GM12878 (cell line): ENCODE measurements around the gene MAPK8IP3. TPM values are rescaled to one million over a fixed set of nuclear protein-coding genes. Genes with fewer than 3 reads are reported as not detected.

Experiments used
- CEBPB ChIP-seq, 2 experiments: fragments of 150-350 bp in 1 of 2; IDR thresholded peaks; 2 replicates each; pipeline ENCODE4 v1.6.1; 2012 to 2014; ENCODE audit warnings: low read depth in 2 of 2, low read length in 2 of 2, borderline replicate concordance in 1 of 2, inconsistent platforms in 1 of 2
- CREM ChIP-seq: IDR thresholded peaks from 2 replicates; pipeline ENCODE4 v1.6.1; 2014; ENCODE audit warnings: antibody characterized with exemption, low read depth
- LARP7 ChIP-seq: fragments of 450-650 bp; IDR thresholded peaks from 2 replicates; pipeline ENCODE4 v1.6.1; 2017; ENCODE audit warnings: mild to moderate bottlenecking
- NFYA ChIP-seq: IDR thresholded peaks from 2 replicates; pipeline ENCODE4 v1.6.1; 2011; ENCODE audit warnings: low read depth, mild to moderate bottlenecking, low read length, improper control_type of control experiment, borderline replicate concordance
- NR2C2 ChIP-seq: IDR thresholded peaks from 2 replicates; pipeline ENCODE4 v1.6.1; 2011; ENCODE audit warnings: borderline replicate concordance, low read depth; ENCODE audit not compliant: control insufficient read depth, insufficient read length
- PML ChIP-seq: IDR thresholded peaks from 2 replicates; pipeline ENCODE4 v1.6.1; 2012; ENCODE audit warnings: low read length, inconsistent platforms
- POLR2A ChIP-seq: IDR thresholded peaks from 2 replicates; pipeline ENCODE4 v1.6.1; 2011; ENCODE audit warnings: low read depth, mild to moderate bottlenecking, low read length
- RELA ChIP-seq: fragments of 450-650 bp; IDR thresholded peaks from 2 replicates; pipeline ENCODE4 v1.8.0; 2014; ENCODE audit warnings: borderline replicate concordance; ENCODE audit not compliant: partially characterized antibody
- SIN3A ChIP-seq: IDR thresholded peaks from 2 replicates; pipeline ENCODE4 v1.6.1; 2012; ENCODE audit warnings: low read depth, low read length, improper control_type of control experiment
- TARDBP ChIP-seq: IDR thresholded peaks from 2 replicates; pipeline ENCODE4 v1.6.1; 2016; ENCODE audit warnings: borderline replicate concordance
- WRNIP1 ChIP-seq: IDR thresholded peaks from 2 replicates; pipeline ENCODE4 v1.6.1; 2011; ENCODE audit warnings: low read depth, low read length, improper control_type of control experiment, borderline replicate concordance
- ZSCAN29 ChIP-seq: fragments of 450-650 bp; IDR thresholded peaks from 2 replicates; pipeline ENCODE4 v1.6.1; 2017; ENCODE audit warnings: mild to moderate bottlenecking, moderate library complexity
- polyA plus RNA-seq, 11 experiments: library from polyadenylated mRNA; depleted of rRNA in 4 of 11; unstranded in 6 of 11; stranded (reverse) in 5 of 11; fragments of >200 nt; fragmentation: Nextera tagmentation in 4 of 11; fragmentation: Illumina TruSeq in 1 of 11; extraction: Ambion mirVana in 4 of 11; extraction: Trizol in 1 of 11; gene quantifications; 1 replicate in 1 of 11; 2 replicates in 10 of 11; pipeline versions ENCODE4 v1.2.1 to v1.2.3, GENCODE V29; 2011 to 2016; ENCODE audit warnings: inconsistent platforms in 2 of 11, missing spikeins in 2 of 11, low read depth in 1 of 11
- total RNA-seq, 4 experiments: library from RNA; depleted of rRNA in 3 of 4; stranded (reverse); fragments of >200 nt in 3 of 4; fragmentation: Illumina TruSeq in 1 of 4; extraction: Trizol in 1 of 4; gene quantifications; 2 replicates each; pipeline versions ENCODE4 v1.2.1 to v1.2.3, GENCODE V29; 2013 to 2021
- TF ChIP-seq, protein P1 (sequence below): fragments of 450-650 bp; IDR thresholded peaks from 2 replicates; pipeline ENCODE4 v1.6.1; 2017; ENCODE audit warnings: antibody characterized with exemption, mild to moderate bottlenecking, moderate library complexity
- TF ChIP-seq, protein P2 (sequence below): IDR thresholded peaks from 2 replicates; pipeline ENCODE4 v1.6.1; 2011; ENCODE audit warnings: mild to moderate bottlenecking, low read depth, low read length, moderate library complexity; ENCODE audit not compliant: insufficient replicate concordance
- TF ChIP-seq, protein P3 (sequence below): fragments of 450-650 bp; IDR thresholded peaks from 2 replicates; pipeline ENCODE4 v1.6.1; 2016; ENCODE audit warnings: mild to moderate bottlenecking
- TF ChIP-seq, protein P4 (sequence below): IDR thresholded peaks from 2 replicates; pipeline ENCODE4 v1.6.1; 2011; ENCODE audit warnings: borderline replicate concordance, low read depth, mild to moderate bottlenecking, moderate library complexity, low read length; ENCODE audit not compliant: insufficient read depth, poor library complexity, severe bottlenecking
- TF ChIP-seq, protein P5 (sequence below): fragments of 450-650 bp; conservative IDR thresholded peaks from 2 replicates; pipeline ENCODE4 v1.6.1; 2017; ENCODE audit warnings: mild to moderate bottlenecking, moderate library complexity
- TF ChIP-seq, protein P6 (sequence below), 3 experiments: IDR thresholded peaks in 2 of 3; conservative IDR thresholded peaks in 1 of 3; 2 replicates each; pipeline ENCODE4 v1.5.1; 2011; ENCODE audit warnings: low read depth in 3 of 3, low read length in 3 of 3, mild to moderate bottlenecking in 3 of 3, control low read depth in 2 of 3, moderate library complexity in 2 of 3, inconsistent platforms in 1 of 3, mixed read lengths in 1 of 3; ENCODE audit not compliant: control insufficient read depth in 2 of 3, insufficient read depth in 1 of 3; ENCODE audit errors: extremely low read depth in 1 of 3

The MAPK8IP3 gene
- total and polyA plus RNA-seq, 10 of the 15 experiments (the other 5 are each of a cell fraction or from before 2014, with no cell fraction given): 0.06 to 67.9 (median 18.2) TPM

DNA sequence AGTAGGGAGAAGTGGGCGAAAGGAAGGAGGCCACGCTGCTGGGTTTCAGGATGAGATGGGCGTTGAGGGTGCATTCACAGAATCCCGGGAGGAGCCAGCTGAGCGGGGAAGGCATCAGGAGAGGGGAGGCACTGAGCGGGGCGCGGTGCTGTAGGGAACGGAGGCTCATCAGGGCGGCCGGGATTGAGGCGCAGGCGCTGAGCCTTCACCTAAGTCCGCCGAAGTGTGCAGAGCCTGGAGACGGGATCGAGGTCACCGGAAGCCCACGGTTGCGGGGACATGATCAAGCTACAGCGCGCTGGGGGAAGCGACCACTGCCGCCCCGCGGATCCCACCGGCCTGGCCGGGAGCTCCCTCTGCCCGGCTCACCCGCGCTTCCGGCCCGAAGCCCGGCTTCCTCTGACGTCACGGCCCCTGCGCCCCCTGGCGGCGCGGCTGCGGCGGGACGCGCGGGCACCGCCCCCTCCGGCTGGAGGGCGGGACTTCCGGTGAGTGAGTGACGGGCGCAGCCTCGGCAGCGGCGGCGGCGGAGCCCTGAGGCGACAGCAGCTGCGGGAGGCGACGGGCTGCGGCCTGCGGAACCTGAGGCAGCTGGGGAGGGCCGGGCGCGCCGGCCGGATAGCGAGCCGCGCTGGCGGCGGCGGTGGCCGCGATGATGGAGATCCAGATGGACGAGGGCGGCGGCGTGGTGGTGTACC, at the start of gene MAPK8IP3 (continued):
- TF ChIP-seq POLR2A: peak; percentile 96
- TF ChIP-seq, protein P1, sequence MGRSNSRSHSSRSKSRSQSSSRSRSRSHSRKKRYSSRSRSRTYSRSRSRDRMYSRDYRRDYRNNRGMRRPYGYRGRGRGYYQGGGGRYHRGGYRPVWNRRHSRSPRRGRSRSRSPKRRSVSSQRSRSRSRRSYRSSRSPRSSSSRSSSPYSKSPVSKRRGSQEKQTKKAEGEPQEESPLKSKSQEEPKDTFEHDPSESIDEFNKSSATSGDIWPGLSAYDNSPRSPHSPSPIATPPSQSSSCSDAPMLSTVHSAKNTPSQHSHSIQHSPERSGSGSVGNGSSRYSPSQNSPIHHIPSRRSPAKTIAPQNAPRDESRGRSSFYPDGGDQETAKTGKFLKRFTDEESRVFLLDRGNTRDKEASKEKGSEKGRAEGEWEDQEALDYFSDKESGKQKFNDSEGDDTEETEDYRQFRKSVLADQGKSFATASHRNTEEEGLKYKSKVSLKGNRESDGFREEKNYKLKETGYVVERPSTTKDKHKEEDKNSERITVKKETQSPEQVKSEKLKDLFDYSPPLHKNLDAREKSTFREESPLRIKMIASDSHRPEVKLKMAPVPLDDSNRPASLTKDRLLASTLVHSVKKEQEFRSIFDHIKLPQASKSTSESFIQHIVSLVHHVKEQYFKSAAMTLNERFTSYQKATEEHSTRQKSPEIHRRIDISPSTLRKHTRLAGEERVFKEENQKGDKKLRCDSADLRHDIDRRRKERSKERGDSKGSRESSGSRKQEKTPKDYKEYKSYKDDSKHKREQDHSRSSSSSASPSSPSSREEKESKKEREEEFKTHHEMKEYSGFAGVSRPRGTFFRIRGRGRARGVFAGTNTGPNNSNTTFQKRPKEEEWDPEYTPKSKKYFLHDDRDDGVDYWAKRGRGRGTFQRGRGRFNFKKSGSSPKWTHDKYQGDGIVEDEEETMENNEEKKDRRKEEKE: no peak
- TF ChIP-seq, protein P2, sequence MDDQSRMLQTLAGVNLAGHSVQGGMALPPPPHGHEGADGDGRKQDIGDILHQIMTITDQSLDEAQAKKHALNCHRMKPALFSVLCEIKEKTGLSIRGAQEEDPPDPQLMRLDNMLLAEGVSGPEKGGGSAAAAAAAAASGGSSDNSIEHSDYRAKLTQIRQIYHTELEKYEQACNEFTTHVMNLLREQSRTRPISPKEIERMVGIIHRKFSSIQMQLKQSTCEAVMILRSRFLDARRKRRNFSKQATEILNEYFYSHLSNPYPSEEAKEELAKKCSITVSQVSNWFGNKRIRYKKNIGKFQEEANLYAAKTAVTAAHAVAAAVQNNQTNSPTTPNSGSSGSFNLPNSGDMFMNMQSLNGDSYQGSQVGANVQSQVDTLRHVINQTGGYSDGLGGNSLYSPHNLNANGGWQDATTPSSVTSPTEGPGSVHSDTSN: peak; percentile 96
- TF ChIP-seq NR2C2: no peak
- TF ChIP-seq TARDBP: no peak
- TF ChIP-seq, protein P3, sequence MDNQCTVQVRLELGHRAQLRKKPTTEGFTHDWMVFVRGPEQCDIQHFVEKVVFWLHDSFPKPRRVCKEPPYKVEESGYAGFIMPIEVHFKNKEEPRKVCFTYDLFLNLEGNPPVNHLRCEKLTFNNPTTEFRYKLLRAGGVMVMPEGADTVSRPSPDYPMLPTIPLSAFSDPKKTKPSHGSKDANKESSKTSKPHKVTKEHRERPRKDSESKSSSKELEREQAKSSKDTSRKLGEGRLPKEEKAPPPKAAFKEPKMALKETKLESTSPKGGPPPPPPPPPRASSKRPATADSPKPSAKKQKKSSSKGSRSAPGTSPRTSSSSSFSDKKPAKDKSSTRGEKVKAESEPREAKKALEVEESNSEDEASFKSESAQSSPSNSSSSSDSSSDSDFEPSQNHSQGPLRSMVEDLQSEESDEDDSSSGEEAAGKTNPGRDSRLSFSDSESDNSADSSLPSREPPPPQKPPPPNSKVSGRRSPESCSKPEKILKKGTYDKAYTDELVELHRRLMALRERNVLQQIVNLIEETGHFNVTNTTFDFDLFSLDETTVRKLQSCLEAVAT: peak; percentile 53; the same call in 1 of the 2 replicates
- TF ChIP-seq, protein P4, sequence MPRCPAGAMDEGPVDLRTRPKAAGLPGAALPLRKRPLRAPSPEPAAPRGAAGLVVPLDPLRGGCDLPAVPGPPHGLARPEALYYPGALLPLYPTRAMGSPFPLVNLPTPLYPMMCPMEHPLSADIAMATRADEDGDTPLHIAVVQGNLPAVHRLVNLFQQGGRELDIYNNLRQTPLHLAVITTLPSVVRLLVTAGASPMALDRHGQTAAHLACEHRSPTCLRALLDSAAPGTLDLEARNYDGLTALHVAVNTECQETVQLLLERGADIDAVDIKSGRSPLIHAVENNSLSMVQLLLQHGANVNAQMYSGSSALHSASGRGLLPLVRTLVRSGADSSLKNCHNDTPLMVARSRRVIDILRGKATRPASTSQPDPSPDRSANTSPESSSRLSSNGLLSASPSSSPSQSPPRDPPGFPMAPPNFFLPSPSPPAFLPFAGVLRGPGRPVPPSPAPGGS: no peak
- no peak for TF ChIP-seq WRNIP1
- no peak for TF ChIP-seq ZSCAN29
- no peak for TF ChIP-seq CEBPB (IDR thresholded peaks at IDR 0.05; ENCODE audit: borderline replicate concordance in 1 of 2, low read depth in 2 of 2, low read length in 2 of 2)
- TF ChIP-seq, protein P5, sequence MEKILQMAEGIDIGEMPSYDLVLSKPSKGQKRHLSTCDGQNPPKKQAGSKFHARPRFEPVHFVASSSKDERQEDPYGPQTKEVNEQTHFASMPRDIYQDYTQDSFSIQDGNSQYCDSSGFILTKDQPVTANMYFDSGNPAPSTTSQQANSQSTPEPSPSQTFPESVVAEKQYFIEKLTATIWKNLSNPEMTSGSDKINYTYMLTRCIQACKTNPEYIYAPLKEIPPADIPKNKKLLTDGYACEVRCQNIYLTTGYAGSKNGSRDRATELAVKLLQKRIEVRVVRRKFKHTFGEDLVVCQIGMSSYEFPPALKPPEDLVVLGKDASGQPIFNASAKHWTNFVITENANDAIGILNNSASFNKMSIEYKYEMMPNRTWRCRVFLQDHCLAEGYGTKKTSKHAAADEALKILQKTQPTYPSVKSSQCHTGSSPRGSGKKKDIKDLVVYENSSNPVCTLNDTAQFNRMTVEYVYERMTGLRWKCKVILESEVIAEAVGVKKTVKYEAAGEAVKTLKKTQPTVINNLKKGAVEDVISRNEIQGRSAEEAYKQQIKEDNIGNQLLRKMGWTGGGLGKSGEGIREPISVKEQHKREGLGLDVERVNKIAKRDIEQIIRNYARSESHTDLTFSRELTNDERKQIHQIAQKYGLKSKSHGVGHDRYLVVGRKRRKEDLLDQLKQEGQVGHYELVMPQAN: peak; percentile 88
- peak; percentile 89 for TF ChIP-seq RELA
- peak; percentile 92 for TF ChIP-seq PML
- peak; percentile 98 for TF ChIP-seq LARP7
- TF ChIP-seq, protein P6, sequence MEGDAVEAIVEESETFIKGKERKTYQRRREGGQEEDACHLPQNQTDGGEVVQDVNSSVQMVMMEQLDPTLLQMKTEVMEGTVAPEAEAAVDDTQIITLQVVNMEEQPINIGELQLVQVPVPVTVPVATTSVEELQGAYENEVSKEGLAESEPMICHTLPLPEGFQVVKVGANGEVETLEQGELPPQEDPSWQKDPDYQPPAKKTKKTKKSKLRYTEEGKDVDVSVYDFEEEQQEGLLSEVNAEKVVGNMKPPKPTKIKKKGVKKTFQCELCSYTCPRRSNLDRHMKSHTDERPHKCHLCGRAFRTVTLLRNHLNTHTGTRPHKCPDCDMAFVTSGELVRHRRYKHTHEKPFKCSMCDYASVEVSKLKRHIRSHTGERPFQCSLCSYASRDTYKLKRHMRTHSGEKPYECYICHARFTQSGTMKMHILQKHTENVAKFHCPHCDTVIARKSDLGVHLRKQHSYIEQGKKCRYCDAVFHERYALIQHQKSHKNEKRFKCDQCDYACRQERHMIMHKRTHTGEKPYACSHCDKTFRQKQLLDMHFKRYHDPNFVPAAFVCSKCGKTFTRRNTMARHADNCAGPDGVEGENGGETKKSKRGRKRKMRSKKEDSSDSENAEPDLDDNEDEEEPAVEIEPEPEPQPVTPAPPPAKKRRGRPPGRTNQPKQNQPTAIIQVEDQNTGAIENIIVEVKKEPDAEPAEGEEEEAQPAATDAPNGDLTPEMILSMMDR (IDR thresholded peaks at IDR 0.05 in 2 of 3, conservative IDR thresholded peaks at IDR 0.05 in 1 of 3; ENCODE audit: control insufficient read depth in 2 of 3, extremely low read depth in 1 of 3, insufficient read depth in 1 of 3, low read depth in 3 of 3, low read length in 3 of 3): peak; percentile 66 to 99 (median 90); a peak in 4 of 6 replicates
- TF ChIP-seq SIN3A: peak; percentile 56; the same call in 1 of the 2 replicates
- TF ChIP-seq NFYA: no peak
- peak; percentile 98 for TF ChIP-seq CREM
